GM21825 (cell line): ENCODE measurements around the gene FOXE3.

Experiments used
- ATAC-seq: cut with Tn5 transposase; IDR thresholded peaks from one replicate; pipeline ENCODE4 v1.9.1; 2021; ENCODE audit warnings: mild to moderate bottlenecking, moderate library complexity; ENCODE audit not compliant: unreplicated experiment

The FOXE3 gene

DNA sequence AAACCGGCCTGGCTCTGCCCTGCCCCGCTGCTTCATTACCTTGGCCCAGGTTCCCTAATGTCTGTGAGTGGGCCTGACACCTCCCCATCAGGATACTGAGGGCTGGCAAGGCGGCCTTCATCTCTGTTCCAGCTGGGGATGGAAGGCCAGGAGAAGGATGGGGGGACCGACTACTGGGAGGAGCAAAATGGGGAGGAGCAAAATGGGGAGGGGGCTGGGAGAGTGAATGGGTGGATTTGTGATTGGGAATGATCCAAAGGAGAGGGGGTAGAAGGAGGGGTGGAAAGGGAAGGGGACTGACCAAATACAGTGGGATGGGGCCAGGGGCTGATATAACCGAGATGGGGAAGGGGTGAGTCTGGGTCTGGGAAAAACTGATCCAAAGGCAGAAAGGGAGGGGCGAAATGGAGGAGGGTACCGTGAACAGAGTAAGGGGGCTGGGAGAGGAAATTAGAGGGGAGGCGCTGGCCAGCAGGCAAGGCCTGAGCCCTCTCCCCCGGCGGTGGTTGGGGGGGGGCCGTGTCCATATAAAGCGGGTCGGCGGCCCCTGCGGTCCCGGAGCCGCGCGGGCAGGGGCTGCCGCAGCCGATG is at the start of gene FOXE3:
TSS of gene FOXE3 (plus strand) at position 558 of the 591 bp plus-strand sequence. CDS start at position 589, 31 bp downstream.
- ATAC-seq = no peak

DNA sequence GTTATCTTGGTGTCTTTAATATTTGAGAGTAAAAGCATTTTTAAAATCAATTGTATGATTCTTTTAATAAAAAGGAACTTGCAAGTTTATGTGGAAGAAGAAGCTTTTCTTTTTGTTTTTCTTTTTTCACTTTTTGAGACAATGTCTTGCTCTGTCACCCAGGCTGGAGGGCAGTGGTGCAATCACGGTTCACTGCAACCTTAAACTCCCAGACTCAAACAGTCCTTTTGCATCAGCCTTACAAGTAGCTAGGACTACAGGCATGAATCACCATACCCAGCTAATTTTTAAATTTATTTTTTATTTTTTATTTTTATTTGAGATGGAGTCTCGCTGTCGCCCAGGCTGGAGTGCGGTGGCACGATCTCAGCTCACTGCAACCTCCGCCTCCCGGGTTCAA is 48.4 kb upstream of the FOXE3 start:
- no peak for ATAC-seq

DNA sequence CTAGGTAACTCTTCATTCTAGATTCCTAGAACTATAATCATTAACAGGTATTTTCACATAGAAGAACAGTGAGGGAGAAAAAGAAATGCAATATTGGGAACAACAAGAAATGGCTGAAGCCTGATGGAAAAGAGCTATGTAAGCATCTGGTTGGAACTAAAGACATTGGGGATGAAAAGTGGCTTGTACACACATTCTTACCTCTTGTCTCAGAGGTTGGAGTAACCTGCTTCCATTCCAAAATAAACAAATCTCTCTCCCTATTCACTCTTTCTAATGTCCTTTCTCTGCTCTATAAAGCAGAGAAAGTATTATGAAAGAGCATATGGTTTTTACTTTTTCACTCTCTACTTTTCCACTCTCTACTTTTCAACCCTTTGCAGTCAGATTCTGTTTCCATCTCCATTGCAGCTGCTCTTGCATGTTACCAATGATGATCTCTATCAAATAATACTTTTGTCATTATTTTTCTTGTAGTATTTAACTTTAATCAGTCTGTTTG is 45.0 kb upstream of the FOXE3 start:
- no peak for ATAC-seq

DNA sequence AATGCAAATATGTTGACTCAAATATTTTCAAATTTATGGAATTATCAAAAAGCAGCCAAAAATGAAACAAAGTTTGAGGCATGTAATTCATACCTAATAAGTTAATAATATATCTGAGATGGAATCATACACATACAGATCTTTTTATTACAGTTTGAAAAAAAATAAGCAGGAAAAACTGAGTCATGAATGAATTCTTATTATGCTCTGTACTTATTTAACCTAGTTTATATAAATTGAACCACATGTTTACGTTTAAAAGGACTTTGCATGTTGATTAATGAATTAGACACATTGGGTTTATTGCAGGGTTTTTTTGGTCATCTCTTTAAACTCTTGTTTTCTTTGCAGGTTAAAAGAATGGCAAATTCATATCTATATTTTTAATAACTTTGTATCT is 41.6 kb upstream of the FOXE3 start:
- no peak for ATAC-seq

DNA sequence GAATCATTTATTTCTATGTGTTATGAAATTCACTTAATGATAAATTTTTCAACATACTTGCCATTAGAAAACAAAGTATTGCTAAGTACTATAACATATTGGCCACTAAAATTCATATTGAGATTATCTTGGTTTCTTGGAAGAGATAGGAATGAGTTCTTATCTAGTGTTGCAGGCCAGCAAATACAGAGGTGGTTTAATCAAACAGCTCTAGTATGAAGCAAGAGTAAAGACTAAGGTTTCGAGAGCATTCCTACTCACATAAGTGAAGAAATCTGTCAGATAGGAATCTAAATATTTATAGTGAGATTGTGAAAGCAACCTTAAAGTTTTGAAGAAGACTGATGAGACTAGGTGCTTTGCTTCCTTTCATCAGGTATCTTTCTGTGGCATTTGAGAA is 37.9 kb upstream of the FOXE3 start:
- no peak for ATAC-seq

DNA sequence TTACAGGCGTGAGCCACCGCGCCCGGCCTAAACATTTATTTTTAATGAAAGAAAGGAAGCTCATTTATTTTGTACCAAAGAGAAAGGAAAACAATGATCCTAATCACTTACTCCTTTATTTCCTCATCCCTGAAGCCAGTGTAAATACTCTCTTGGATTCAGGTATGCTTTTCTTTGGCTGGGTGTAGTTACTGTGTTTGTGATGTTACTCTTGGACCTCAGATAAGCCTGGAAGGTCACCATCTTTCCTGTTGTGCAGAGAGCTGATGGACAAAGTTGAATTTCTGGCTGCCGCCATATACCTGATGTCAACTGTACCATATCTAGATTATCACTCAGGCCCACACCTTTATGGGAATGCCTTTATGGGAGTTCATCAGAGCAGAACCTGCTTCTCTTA is 35.4 kb upstream of the FOXE3 start:
- no peak for ATAC-seq

DNA sequence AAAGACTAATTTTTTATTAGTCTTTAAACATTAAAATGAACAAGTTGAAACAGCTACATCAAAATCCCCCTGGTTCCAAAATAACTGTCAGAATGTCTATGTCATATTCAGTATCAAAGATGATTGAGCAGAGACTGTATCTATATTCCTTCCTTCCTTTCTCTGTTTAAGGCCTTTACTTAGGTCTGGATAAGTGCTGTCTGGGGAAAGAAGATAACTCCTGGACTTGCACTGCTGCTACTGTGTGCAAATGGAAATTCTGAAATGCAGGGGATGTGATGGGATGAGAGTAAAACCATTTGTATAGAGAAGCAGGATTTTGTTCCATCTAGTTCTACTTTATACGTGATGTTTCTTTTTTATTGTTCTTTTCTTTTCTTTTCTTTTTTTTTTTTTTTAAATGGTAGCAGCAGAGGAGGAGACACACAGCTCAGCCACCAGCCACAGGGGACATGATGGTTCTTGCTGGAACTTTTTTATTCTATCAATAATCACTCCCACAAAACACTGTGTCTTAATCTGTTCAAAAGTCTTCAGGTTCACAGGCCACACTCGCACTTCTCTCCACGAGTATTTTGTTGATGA is 33.6 kb upstream of the FOXE3 start:
- no peak for ATAC-seq

DNA sequence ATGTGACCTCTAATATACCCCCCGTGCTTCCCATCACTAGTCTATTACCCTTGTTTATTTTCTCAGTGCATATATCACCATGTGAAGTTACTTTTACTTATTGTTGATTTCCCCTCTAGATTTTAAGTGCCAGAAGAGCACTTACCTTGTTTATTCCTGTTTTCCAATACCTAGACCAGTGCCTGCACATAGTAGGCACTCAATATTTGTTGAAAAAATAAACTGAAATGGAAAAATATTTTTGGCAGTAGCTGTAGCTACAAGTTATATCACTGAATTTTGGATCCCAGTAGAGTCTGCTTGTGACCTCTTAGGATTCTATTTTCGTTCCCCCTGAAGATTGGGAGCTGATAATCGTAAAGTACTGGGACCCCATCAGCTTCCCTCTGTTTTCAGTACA is 32.0 kb upstream of the FOXE3 start:
- no peak for ATAC-seq

DNA sequence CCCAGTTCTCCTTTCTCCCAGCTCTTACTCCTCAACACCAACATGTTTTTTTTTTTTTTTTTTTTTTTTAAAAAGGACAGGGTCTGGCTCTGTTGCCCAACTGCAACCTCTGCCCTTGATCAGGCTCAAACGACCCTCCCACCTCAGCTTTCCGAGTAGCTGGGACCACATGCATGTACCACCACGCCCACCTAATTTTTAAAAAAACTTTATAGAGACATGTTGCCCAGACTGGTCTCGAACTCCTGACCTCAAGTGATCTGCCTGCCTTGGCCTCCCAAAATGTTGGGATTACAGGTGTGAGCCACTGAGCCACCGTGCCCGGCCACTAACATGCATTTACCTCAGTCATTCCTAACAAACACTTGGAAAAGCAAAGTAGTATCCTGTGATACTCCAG is 31.1 kb upstream of the FOXE3 start:
- ATAC-seq = no peak

DNA sequence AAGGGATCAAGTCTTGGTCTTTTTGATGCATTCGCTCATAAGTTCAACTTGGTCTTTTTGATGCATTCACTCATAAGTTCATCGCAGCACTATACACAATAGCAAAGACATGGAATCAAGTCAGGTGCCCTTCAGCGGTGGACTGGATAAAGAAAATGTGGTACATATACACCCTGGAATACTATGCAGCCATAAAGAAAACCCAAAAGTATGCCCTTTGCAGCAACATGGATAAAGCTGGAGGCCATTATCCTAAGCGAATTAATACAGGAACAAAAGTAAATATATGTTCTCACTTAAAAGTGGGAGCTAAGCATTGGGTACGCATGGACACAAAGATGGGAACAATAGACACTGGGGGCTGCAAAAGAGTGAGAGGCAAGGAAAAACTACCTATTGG is 29.8 kb upstream of the FOXE3 start:
- ATAC-seq = no peak

DNA sequence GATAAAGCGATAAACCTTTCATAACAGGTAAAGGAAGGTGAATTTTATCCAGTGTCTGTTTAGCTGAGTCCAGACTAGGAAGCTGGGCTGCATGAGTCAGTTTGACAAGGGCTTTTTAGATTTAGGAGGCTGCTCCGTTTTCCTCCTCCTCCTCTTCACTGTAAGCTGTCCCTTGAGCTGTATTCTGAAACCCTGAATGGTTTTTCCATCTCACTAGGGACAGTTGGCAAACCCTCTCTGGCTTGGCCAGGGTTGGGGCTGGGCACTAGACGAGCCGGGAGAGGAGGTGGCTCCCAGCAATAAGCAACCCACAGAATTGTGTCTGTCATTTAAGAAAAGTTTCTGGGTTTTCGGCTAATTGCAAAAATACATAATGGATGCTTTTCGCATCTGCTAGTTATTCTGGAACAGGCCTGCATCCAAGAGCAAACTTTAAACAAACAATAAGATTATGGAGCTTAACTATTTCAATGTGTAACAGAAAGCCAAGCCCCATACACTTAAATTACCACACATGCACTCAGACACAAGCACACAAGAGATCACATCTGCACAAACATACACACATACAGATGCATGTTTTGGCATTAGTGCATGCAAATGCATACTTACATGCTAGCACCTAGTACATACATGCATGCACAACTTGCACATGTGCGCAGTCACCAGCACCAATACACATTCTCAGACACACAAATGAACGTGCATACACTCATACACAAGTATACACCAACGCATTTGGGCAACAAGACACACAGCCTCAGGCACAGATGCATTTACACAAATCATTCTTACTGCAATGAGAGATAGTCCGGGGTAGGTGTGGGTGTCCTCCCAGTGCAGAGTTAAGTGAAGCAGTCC is 27.8 kb upstream of the FOXE3 start:
- no peak for ATAC-seq

DNA sequence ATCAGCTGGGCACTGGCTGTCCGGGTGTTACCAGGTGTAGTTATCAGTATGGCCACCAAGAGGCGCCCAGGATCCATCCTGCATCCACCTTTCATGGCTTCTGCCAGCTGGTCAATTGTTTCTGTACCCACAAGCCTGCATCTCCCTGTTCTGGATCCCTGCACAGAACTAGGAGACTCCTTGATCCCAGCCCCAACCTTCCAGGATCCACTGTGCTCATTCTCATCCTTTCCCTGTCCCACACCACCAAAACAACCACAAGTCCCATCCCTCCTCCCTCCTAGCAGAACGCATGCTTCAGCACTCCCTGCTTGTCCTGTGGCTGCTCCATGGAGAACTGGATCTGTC is 27.2 kb upstream of the FOXE3 start:
- ATAC-seq = no peak

DNA sequence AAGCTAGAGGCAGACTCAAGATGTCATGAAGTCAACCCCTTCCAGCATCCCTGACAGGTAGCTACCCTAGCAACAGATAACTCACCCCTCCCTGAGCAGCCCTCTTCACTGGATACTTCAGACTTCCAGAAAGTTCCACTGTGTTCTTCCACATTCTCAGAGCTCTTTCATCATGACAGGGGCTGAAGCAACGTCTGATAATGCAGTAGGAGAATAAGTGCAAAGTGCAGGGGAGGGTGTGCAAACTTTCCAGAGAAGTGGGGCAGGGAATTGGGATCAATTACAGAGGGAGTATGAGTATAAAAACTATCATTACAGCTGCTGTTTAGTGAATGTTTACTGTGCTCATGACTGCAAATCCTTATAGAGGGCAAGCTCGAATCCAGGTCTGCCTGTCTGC is 26.4 kb upstream of the FOXE3 start:
- ATAC-seq = no peak

DNA sequence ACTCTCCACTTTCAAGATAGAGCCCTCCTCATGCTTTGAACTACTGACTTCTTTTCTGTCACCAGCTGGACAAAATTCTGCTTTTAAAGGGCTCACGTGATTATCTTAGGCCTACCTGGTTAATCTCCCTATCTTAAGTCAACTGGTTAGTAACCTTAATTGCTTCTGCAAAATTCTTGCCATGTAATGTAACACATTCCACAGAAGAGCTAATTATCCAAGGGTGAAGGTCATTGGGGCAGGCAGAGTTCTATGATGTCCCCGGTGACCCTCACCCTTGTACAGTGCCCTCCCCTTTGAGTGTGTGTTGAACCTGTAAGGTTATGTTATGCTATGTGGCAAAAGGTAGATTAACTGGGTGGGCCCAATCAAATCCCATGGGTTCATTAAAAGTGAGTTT is 25.2 kb upstream of the FOXE3 start:
- no peak for ATAC-seq

DNA sequence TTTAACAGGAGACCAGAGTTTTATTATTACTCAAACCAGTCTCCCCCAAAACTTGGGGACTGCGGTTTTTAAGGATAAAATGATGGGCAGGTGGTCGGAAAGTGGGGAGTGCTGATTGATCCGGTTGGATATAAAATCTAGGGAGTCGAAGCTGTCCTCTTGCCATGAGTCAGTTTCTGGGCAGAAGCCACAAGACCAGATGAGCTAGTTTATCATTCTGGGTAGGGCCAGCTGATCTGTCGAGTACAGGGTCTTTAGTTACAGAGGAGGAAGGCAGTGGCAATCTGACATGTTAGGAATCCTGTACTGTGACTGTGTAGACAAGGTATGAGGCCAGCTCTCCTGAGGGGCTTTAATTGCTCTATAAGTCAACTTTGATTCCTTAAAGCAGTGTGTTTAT is 22.9 kb upstream of the FOXE3 start:
- no peak for ATAC-seq

DNA sequence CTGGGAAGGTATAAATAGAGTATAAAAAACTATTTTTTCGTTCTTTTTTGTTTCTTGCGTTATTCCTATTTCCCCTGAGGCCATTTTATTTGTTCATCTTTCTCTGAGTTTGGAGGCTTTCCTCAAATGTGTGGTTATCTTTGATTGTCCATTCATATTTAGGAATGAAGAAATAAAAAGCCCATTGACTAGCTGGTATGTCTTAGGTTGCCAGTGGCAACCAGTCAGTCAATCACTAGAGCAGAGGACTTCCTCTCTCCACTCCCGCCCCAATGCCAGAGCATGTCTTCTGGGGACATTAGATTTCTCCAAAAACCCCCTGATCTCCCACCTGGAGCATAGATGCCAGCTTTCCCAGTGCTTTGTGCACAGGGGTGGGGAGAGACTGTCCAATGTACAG is 20.7 kb upstream of the FOXE3 start:
- ATAC-seq = no peak

DNA sequence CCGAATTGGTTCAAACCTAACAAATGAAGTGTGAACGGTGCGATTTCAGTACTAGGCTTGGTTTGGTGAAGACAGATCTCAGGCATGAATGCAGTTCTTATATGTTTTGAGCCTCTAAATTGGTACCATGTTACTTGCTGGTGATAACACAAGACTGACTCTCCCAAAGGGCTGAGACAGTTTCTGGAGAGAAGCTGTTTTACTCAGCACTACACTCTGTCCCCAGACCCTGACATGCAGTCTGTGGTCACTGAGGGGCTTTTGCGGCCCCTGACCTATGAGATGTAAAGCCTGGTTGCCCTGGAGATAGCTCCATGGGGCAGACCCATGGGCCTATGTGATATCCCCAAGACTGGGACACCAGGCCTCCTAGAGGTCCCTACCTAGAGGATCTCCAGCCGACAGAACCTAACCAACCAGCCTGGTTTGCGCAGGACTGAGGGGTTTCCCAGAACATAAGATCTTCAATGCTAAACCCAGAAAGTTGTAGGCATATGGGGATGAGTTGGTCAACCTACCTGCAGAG is 19.4 kb upstream of the FOXE3 start:
- ATAC-seq = no peak

DNA sequence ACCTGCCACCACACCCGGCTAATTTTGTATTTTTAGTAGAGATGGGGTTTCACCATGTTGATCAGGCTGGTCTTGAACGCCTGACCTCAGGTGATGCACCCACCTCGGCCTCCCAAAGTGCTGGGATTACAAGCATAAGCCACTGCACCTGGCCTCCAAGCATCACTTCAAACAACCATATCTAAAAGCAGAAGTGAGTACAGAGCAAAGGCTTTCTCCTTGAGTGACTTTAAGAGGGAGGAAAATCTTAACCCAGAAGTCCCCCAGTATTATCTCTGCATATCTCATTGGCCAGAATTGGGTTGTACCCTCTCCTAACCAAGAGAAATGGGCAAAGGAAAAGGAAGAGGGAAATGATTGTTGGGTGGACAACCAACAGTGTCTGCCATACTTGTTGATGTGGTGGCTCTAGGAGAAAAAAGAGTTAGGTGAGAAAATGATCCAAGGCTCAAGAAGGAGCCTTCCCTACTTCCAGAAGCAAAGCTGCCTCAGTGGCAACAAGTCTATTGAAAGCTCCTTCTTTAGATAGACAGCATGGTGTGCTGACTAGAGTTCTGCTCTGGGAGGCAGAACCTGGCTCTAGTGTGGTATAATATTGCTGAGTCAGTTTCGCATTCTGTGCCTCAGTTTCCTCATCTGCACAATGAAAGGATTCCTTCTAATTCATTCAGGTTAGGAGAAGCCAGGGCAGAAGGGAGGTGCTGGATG is 16.8 kb upstream of the FOXE3 start:
- ATAC-seq = no peak

DNA sequence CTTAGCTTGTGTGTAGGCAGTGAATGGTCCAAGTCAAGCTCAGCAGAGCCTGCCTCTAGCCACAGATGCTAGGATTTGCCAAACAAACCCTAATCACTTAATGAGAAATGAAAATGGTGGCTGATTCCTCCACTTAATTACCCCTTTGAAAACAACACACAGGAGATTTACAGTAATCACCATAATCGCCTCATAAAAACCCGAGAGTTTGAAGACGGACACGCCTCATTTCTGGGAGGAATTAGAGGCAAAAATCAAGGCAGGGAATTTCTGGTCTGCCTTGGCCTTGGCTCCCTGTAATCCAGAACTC is 16.3 kb upstream of the FOXE3 start:
- ATAC-seq = no peak

DNA sequence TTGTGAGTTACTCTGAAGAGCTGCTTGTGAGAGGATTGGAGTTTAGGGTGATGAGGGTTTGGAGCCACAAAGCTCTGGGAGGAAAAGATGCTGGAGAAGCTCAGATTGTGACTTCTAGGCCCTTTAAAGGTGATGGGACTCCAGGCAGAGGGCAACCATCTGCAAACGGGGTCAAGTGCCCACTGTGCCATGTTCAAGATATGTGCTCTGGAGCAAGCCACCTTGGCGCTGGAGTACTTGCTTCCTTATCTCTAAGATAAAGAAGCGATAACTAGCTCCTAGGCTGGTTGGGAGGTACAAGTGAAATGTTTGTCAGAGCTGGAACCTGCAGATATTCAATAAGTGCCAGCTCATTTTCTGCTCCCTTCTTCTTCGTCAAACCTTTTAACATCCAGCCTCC is 14.3 kb upstream of the FOXE3 start:
- ATAC-seq = no peak

DNA sequence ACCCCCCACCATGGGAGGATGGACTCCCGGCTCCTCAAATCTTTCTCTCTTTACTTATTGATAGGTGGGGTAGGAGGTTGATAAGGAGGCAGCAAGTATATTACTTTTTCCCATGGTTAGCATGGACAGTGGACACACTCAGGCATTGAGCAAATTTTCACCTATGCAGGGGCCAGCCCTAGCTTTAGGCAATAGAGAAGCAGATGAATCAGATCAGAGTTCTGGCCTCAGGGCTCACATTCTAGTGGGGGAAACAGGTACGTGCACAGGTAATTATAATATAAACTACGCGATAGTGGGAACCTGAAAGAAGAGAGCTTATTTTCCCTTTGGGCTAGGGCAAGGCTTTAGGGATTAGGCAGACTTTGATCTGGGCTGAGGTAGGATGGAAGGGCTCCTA is 13.5 kb upstream of the FOXE3 start:
- ATAC-seq = no peak
